GM18502 (cell line): Measurements from ENCODE around the gene TAS2R13.

Source experiments
- ATAC-seq: cut with Tn5 transposase; IDR thresholded peaks from one replicate; pipeline ENCODE4 v1.9.1; 2021; ENCODE audit warnings: mild to moderate bottlenecking; ENCODE audit not compliant: unreplicated experiment, poor library complexity

The TAS2R13 gene, protein sequence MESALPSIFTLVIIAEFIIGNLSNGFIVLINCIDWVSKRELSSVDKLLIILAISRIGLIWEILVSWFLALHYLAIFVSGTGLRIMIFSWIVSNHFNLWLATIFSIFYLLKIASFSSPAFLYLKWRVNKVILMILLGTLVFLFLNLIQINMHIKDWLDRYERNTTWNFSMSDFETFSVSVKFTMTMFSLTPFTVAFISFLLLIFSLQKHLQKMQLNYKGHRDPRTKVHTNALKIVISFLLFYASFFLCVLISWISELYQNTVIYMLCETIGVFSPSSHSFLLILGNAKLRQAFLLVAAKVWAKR

DNA sequence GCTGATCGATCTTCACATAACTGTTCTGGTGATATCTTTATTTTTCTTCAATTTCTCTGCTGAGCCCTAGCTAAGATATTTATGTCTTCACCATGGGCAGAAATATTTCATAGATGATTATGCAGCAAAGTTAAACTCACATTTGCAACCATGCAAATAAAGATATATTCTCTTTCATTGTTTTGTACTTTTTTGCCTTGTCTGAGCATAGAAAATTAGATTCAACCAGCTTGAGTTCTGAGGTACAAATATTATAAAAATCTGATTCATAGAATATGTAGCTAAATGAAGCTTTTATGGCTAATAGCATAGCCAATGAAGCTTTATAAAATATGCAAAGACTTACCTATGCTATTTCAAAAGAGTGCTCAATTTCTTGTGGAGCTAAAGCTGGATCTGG, at the start of gene TAS2R13:
Gene TAS2R13 (minus strand): TSS at position 101 of the 400 bp plus-strand sequence. CDS start 264 bp downstream, outside the sequence.
- ATAC-seq = no peak

DNA sequence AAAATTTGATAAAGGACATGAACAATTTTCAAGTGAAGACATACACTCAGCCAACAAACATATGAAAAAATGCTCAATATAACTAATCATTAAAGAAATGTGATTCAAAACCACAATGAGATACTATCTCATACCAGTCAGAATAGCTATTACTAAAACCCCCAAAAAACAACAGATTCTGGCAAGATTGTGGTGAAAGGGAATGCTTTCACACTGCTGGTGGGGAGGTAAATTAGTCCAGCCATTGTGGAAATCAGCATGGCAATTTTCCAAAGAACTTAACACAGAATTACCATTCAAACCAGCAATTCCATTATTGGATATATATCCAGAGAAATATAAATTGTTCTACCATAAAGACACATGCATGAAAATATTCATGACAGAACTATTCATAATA, 48.4 kb upstream of the TAS2R13 start:
- ATAC-seq = no peak

DNA sequence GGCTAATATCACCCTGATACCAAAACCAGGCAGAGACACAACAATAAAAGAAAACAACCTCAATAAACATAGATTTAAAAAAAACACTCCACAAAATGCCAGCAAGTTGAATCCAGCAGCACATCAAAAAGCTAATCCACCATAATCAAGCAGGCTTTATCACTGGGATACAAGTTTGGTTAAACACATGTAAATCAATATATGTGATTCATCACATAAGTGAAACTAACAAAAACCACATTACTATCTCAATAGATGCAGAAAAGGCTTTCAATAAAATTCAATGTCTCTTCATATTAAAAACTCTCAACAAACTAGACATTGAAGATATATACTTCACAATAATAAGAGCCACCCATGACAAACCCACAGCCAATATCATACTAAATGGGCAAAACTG, 46.7 kb upstream of the TAS2R13 start:
- no peak for ATAC-seq

DNA sequence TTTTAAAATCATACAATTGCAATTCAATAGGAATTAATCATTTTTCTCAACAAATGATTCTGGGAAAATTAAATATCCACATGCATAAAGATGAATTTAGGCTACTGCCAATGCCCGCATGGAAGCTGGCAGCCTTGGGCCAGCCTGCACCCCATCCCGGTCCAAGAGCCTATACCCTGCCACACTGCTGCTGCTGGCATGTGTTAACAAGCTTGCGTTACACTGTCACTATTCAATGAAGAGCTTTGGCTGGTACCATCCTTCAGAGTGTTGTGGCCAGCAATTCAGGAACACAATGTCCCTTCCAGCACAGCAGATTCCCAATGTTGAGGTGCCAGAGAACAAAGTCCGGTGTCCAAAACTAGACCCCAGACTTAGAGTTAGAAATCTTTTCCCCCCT, 43.3 kb upstream of the TAS2R13 start:
- ATAC-seq = no peak

DNA sequence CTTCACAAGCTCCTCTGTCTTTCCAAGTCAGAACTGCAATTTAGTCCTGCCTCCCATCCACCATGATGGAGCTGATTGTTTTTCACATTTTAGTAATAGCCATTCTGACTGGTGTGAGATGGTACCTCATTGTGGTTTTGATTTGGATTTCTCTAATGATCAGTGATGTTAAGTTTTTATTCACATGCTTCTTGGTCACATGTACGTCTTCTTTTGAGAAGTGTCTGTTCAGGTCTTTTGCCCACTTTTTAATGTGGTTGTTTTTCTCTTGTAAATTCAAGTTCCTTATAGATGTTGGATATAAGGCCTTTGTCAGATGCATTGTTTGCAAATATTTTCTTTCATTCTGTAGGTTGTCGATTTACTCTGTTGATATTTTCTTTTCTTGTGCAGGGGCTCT, 33.8 kb upstream of the TAS2R13 start:
- ATAC-seq = no peak

DNA sequence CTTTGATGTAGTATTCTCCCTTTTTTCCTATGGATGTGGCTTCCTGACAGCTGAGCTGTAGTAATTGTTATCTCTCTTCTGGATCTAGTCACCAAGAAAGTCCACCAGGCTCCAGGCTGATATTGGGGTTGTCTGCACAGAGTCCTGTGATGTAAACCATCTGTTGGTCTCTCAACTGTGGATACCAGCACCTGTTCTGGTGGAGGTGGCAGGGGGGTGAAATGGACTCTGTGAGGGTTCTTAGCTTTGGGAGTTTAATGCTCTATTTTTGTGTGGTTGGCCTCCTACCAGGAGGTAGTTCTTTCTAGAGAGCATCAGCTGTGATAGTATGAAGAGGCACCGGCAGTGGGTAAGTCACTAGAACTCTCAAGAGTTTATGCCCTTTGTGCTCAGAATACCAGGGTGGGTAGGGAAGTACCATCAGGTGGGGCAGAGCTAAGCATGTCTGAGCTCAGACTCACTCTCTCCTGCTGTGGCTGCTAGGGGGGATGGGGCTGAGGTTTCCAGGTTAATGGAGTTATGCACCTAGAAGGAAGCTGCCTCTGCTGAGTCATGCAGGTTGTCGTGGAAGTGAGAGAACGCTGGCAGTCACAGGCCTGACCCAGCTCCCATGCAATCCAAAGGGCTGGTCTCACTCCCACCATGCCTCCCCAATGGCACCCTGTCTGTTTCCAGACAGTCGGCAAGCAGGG, 32.7 kb upstream of the TAS2R13 start:
- ATAC-seq = no peak

DNA sequence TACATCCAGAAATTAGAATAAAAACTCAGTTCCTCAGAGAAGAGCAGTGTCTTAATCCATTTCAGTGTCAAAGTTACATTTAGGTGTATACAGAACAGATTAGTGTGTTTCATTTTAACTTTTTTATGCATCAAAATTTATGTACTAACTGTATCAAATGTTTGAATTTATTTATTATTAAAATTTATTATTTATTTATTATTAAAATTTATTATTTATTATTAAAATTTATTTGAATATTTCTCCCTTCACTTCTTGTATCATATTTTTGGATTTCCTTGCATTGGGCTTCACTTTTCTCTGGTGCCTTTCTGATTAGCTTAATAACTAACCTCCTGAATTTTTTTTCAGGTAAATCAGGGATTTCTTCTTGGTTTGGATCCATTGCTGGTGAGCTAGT, 32.0 kb upstream of the TAS2R13 start:
- ATAC-seq = no peak

DNA sequence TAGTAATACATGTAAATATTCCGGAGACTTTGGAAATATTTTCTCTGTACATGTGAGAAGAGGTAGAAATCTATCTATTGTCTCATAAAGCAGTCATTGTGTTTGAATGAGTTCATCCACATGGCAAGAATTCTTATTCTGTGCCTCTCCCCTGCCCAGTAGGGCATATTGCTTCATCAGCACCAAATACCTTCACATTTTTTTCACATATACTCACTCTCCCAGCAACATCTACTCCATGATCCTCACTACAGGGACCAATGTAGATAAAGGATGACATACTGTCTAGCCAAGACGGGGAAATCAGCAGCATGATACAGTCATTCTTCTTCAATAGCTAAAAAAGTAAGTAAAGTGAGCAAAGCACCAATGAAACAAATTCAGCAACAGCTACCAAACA, 31.0 kb upstream of the TAS2R13 start:
- no peak for ATAC-seq

DNA sequence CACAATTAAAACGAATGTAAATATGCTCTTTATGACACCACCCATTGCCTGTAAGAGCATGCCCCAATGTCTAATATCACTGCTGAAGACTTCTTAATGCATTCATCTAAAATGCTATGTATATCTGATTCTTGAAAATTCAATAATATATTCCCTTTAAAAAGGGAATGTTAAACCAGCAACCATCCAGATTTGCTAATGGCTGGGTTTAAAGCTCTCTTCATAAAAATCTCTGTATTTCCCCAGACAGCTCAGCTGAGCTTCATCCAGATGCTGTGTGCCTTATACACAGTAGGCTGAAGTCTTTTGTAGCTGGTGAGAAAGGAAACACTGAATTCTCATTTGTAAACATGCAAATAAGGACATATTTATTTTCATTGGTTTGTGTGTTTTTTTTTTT, 29.8 kb upstream of the TAS2R13 start, which contains the start of gene TAS2R14:
Gene TAS2R14 (minus strand): TSS at position 101 of the 400 bp plus-strand sequence. CDS start 56 bp downstream, at position 45.
- no peak for ATAC-seq

DNA sequence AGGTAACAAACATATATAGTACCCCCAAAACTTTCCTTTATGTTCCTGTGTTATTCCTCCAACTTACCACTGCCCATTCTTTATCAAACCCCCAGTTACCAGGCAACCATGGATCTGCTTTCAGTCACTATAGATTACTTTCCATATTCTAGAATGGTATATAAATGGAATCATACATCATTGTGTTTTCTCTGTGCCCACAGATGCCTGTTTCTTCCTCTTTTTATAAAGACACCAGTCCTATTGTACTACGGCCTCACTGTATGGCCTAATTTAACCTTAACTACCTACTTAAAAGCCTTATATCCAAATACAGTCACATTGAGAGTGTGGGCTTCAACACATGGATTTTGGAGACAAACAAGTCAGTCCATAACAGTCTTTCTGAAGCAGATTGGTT, 27.1 kb upstream of the TAS2R13 start:
- ATAC-seq = no peak

DNA sequence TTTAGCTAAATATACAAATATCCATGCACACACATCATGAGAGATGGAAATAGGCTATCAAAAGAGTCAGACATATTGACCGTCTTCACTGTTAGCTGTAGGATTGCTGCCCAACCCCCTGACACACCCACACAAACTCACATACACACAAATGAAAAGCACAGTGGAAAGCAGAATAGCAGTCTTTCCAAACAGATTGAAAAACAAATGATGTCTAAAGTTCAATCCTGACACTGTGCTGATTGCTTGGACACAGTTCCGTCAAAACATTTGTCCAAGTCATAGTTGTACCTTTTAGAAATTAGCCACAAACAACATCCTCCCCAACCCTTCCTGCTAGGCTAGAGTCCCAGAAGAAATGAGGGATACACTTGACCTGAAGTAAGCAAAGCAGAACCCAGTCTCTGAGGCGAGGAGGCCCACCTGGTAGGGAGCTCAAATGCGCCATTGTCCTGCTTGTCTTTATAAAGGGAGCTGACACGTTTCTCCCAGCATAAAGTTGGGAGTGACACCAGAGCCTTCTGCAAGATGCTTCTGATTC, 19.5 kb upstream of the TAS2R13 start, which contains the start of gene PRH2:
Gene PRH2 (plus strand): TSS at position 491 of the 541 bp plus-strand sequence. CDS start 38 bp downstream, at position 529.
- no peak for ATAC-seq

DNA sequence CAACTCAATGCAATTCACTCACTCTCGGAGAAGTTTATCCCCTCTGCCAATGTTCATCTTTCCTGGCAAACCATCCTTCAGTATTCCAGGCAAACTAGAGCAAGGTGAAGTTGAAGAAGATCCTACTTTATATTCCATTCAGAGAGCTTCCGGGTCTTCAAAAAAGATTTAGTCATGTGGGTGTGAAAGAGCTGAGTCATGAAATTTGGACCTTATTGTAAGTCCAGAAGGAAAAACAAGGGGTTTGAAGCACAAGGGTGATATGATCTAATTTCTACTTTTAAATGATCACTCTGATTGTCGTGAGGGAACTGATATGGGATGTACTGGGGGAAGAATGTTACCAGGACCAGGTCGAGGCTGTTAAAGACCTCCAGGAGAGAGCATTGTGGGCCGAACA, 16.9 kb upstream of the TAS2R13 start:
- no peak for ATAC-seq

DNA sequence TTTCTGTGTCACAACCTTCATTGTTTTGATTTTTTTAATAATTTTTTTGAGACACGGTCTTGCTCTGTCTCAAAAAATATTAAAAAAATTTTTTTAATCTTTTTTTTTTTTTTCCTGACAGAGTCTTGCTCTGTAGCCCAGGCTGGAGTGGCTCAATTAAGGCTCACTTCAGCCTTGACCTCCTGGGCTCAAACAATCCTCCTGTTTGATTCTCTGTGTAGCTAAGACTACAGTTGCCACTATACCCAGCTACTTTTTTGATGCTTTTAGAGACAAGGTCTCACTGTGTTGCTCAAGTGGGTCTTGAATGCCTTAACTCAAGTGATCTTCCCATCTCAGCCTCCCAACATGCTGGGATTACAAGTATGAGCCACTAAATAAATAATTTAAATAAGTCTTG, 10.4 kb upstream of the TAS2R13 start:
- no peak for ATAC-seq

DNA sequence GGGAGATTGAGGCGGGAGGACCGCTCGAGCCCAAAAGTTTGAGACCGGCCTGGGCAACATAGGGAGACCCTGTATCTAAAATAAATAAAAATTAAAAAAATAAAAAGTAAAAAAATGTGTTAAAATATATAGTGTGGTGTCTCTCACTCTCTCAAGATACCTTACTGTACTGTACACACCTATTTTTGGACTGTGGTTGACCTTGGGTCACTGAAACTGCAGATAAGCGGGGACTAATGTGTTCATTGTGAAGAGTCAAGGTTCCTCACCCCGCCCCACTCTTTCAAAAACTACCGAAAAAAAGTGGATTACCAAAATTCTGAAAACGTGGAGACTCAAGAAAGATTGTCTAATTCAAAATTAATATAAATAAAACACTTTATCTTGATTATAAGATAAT, 1.0 kb upstream of the TAS2R13 start:
- ATAC-seq = no peak

DNA sequence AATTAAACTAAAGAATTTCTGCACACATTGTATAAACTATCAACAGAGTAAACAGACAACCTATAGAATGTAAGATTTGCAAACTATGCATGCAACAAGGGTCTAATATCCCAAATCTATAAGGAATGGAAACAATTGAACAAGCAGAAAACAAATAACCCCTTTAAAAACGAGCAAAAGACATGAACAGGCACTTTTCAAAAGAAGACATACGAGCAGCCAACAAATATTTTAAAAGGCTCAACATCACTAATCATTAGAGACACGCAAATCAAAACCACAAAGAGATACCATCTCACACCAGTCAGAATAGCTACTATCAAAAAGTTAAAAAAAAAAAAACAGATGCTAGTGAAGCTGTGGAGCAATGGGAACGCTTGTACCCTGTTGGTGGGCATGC, 4.7 kb downstream of the TAS2R13 start:
- ATAC-seq = no peak

DNA sequence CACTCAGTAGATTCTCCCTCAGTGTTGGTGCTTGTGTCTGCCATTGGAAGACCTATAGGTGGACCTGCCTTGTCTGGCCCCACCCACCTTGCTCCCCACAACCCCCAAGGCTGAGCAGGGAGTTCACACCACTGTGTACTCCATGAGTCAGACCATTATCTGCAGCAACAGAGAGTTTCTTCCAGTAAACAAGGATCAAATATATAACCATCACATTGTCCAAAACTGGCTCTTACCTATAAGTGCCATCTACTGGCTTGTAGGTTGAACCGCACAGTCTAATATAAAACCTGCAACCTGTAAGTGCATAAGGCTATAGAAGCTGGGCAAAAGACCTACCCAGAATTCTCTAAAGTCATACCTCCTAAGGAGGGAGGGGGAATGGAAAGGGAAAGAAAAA, 7.9 kb downstream of the TAS2R13 start:
- no peak for ATAC-seq

DNA sequence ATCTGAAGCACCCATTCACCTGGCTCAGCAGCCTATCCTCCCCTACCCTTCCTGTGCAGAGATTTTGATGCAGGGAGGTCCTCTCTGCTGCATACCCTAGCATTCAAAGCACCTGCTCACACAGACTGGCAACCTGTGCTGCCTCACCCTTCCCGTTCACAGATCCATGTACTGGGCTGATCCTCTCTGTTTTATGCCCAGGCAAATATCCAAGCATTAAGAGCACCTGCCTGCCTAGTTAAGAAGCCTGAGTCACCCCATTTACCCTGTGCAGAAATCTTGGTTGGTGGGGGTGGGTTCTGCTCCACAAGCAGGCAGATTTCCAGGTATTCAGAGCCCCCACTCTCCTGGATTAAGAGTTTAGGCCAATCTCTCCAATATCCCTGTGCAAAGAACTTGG, 8.4 kb downstream of the TAS2R13 start:
- no peak for ATAC-seq

DNA sequence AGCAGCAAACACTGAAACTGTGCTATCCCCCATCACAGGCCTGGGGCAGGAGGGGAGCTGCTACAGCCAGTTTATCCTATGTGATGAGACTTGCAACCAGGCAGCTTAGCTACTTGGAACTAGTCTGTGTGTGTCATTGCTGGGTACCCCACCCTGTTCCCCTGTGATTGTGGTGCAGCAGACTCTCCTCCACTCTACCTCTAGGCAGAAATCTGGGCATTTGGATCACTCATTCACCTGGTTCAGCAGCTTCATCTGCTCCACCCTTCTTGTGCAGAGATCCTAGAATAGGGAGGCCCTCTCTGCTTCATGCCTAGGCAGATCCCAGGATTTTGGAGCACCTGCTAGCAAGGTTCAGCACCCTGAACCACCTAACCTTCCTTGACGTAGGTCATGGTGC, 8.8 kb downstream of the TAS2R13 start:
- no peak for ATAC-seq

DNA sequence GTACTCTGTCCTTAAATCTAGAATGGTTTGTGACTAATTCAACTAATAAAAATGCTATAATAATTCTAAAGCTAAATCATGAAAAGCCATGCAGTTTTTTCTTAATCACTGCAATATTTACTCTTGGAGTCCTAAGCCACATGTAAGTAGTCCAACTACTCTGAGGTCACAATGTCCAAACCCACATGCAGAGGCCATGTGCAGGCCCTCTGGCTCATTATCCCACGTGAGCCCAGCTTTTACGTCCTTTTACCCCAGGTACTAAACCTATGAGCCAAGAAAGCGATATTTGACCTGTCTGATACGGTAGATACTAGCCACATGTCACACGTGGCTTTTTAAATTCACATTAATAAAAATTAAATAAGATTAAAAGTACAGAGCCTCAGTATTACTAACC, 12.5 kb downstream of the TAS2R13 start:
- ATAC-seq = no peak

DNA sequence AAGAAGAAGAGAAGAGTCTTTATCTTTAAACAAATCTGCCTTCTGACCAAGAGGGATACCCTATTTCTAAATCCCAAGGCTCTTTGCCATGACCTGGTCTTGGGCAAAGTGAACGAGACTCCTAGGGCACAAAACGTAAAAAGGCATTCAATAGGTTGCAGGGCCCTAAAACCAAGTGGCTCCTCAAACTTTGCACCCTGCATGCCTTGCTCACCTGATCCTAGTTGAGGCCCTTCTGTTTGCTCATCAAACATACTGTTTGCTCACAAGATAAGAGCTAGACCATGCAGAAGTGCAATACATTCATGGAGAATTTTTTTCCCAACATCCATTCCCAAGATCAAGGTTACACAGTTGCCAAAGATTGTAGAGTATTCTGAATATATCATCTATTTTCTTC, 17.4 kb downstream of the TAS2R13 start:
- ATAC-seq = no peak

DNA sequence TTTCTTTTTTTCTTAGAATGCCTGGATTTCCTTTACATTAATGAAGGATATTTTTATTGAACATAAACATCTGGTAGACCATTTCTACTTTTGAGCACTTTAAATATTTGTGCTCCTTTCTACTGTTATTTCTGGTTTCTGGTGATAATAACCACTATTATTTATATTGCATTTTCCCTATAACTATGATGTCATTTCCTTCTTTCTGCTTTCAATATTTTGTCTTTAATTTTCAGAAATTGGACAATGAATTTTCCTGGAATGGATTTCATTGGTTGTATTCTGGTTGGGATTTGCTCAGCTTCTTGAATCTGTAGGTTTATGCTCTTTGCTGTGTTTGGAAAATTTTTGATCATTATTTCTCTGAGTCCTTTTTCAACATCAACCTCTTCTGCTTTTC, 20.1 kb downstream of the TAS2R13 start:
- ATAC-seq = no peak
